Measurements from ENCODE around the gene AGT.
"Not testable (repeated sequence)": the region's sequence is repeated elsewhere in the genome, so short reads cannot be mapped to it uniquely, and the experiment has no call there.

Gene AGT

GRCh38 chr1:230706887-230707731 lies 6.8 kb downstream of the AGT start:
- DNase-seq: no peak

- DNase-seq: no peak
These were observed 7.8 kb downstream of the AGT start for GRCh38 chr1:230706020-230706699.

GRCh38 chr1:230705289-230706019 lies 8.5 kb downstream of the AGT start:
- DNase-seq: no peak

DNA sequence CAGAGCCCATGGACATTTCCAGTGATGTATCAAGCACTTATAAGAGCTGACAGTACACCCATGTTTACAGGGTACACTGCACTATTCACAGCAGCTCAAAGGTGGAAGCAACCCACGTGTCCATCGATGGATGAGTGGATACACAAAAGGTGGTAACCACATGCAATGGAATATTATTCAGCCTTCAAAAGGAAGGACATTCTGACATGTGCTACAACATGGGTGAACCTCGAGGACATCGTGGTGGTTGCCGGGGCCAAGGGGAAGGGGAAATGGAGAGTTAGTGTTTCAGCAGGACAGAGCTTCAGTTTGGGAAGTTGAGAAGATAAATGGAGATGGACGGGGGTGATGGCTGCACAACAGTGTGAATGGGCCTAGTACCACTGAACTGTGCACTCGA lies 9.1 kb downstream of the AGT start:
- DNase-seq: no peak

DNA sequence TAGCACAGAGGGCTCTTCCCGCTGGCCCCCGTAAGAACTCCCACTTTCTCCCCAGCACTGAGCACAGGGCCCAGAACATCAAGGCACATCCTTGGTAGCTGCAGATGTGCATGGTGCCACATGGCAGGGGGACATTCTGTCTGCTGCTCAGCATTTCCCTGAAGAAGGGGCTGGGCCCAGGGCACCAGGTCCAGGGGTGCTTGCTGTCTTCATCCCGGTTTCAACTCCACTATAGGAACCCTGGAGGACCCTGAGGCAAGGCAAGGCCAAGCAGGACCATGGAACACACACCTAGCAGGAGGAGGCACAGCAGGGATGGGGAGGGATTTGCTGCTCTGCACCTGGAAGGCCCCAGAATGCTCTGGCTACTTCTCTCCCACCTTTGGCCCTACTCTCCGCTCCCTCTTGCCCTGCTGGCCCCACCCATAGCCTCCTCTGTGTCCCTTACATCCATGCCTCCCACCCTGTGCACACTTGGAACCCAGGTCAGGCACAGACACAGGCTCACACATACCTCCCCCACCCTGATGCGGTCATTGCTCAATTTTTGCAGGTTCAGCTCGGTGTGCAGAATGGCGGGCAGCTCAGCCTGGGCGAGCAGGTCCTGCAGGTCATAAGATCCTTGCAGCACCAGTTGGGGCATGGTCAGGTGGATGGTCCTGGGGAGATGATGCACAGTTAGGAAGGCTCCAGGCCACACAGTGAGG lies 10.1 kb downstream of the AGT start:
- no peak for DNase-seq

- DNase-seq: no peak
These were observed 10.8 kb downstream of the AGT start for GRCh38 chr1:230702934-230703678.

- DNase-seq: no peak
These were observed 11.8 kb downstream of the AGT start for GRCh38 chr1:230701895-230702768.

DNA sequence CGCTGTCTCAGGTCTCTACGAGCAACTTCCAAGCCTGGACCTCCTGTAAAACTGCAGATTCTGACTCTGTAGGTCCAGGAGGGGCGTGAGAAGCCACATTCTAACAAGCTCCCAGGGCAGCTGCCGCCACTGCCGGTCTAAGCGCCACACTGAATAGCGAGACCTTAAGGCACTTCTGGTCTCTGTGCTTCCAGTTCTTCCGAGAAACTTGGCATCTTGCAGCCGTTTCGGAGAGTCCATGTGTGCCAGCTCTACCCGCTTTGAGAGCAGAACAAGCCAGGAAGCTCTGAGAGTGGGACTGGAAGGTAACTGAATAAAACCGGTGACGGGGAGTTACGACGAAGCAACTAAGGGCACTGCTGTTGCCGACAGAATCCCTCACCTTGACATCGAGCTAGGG lies 12.5 kb downstream of the AGT start:
- DNase-seq: no peak

- no peak for DNase-seq
These were observed 13.8 kb downstream of the AGT start for GRCh38 chr1:230700132-230700531.

- no peak for DNase-seq
These were observed 14.2 kb downstream of the AGT start for GRCh38 chr1:230699716-230700115.

DNA sequence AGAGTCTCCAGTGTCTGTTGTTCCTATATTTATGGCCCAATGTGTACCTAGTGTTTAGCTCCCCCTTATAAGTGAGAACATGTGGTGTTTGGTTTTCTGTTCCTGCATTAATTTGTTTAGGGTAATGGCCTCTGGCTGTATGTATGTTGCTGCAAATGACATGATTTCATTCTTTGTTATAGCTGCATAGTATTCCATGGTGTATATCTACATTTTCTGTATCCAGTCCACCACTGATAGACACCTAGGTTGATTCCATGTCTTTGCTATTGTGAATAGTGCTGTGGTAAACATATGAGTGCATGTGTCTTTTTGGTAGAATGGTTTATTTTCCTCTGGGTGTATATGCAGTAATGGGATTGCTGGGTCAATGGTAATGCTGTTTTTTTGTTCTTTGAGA lies 15.0 kb downstream of the AGT start:
- not testable (repeated sequence) for DNase-seq

- no peak for DNase-seq
These were observed 15.8 kb downstream of the AGT start for GRCh38 chr1:230698130-230698529.

DNA sequence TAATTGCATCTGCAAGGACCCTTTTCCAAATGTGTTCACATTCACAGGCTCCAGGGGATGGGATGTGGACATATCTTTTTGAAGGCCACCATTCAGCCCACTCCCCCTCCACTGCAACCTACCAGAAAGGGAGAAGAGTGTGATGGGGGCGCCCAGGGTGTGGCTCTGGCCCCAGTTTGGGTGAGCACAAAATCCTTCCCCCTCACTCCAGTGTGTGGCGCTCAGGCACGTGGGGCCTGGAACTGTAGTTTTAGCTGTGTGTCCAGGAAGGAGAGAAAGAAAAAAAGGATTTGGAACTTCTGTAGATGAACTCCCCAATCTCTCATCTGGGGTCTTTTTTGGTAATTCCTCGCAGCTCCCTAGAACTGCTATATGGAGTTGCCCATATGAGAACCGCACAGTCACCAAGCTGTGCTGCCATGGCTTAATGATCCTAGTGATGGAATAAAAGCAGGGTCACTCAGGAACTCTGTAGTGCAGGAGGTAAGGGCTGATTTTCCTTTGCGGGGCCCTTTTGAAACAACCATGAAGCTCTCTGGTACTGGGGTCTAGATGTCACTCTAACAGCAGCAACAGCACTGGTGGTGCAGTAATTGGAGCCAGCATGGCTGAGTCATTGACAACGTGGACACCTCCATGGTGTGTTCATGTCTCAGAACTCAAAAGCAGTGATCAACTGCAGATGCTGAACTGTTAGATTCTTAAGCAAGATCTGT lies 17.0 kb downstream of the AGT start:
- no peak for DNase-seq

GRCh38 chr1:230696218-230696617 lies 17.7 kb downstream of the AGT start:
- DNase-seq: no peak

GRCh38 chr1:230694991-230695390 lies 18.9 kb downstream of the AGT start:
- DNase-seq: no peak

DNA sequence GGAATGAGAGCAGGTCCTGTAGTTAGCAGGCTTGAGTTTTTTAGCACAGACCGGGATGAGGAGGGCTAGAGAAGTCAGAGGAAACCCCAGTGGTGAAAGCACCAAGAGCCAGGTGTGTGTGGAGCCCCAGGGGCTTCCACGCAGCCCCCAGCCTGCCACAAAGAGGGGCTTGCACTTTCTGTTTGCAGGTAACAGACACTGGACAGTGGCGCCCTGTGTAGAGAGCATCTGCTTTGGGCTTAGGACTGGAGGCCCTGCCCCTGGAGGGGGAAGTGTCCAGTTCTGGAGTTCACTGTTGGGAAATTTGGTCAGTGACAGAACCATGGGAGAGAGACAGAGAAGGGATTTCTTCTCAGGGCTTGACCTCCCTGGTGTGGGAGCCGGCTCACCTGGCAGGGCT lies 19.5 kb downstream of the AGT start:
- no peak for DNase-seq

DNA sequence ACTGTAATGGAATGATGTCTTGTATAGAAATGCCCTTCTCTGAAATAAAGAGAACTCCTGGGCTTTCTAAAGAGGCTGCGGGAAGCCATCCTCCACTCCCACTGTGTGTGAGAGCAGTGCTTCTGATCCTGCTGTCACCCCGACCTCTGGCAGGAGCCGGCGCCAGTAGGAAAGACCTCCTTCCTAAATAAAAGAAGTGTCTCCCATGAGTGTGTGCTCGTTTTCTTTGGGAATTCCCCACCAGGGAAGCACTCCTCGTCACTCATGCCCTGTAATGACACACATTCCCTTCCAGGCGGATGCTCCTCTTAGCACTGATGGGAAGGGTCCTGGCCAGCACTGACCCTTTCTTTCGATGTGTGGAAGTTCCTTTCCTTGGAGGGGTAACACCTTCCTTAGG lies 20.1 kb downstream of the AGT start:
- DNase-seq: no peak

GRCh38 chr1:230693221-230693620 lies 20.7 kb downstream of the AGT start:
- no peak for DNase-seq

GRCh38 chr1:230691615-230692014 lies 22.3 kb downstream of the AGT start:
- no peak for DNase-seq

GRCh38 chr1:230690101-230690500 lies 23.8 kb downstream of the AGT start:
- DNase-seq: no peak

GRCh38 chr1:230686747-230687146 lies 27.2 kb downstream of the AGT start:
- no peak for DNase-seq
